AG04450 (cell line): ENCODE data around the gene MUC22. TPM values are rescaled to one million over a fixed set of nuclear protein-coding genes. Genes with fewer than 3 reads are reported as not detected.

ENCODE experiments used
- CTCF ChIA-PET: fragments of 300-600, 350-600 bp; formaldehyde crosslinking; extraction: SDS; loops from one replicate; lab custom pipeline; 2022; ENCODE audit warnings: antibody characterized with exemption, inconsistent platforms; lab: Charles Lee
- POLR2A ChIA-PET: fragments of 350-600 bp; formaldehyde crosslinking; extraction: SDS; loops from one replicate; lab custom pipeline; 2021; ENCODE audit warnings: antibody characterized with exemption, inconsistent platforms; lab: Yijun Ruan, JAX
- DNase-seq: peaks from one replicate; pipeline ENCODE4 v3.0.0-alpha.2; 2011; ENCODE audit warnings: low read depth, low spot score
- H3K27ac ChIP-seq: one replicate; pipeline ENCODE4 v1.5.1; 2012; ENCODE audit warnings: low read depth, low read length, control low read depth
- H3K27me3 ChIP-seq: one replicate; pipeline ENCODE4 v1.6.0; 2012; ENCODE audit warnings: low read length; ENCODE audit not compliant: control insufficient read depth, insufficient read depth
- H3K4me3 ChIP-seq: 2 replicates; pipeline ENCODE4 v1.5.1; 2011; ENCODE audit warnings: mild to moderate bottlenecking, low read depth, low read length, control low read depth
- H3K9me3 ChIP-seq: 2 replicates; pipeline ENCODE4 v1.5.1; 2012; ENCODE audit warnings: low read length; ENCODE audit not compliant: control insufficient read depth, insufficient read depth
- polyA plus RNA-seq: library from polyadenylated mRNA; depleted of rRNA; stranded (reverse); fragments of >200 nt; gene quantifications from 2 replicates; pipeline ENCODE4 v1.2.3, GENCODE V29; 2011
- TF ChIP-seq, protein P1 (sequence below): IDR thresholded peaks from 2 replicates; pipeline ENCODE4 v1.5.1; 2011; ENCODE audit warnings: low read depth, low read length, control low read depth, inconsistent platforms

MUC22 gene
- polyA plus RNA-seq, 1 experiment, result not detected

DNA sequence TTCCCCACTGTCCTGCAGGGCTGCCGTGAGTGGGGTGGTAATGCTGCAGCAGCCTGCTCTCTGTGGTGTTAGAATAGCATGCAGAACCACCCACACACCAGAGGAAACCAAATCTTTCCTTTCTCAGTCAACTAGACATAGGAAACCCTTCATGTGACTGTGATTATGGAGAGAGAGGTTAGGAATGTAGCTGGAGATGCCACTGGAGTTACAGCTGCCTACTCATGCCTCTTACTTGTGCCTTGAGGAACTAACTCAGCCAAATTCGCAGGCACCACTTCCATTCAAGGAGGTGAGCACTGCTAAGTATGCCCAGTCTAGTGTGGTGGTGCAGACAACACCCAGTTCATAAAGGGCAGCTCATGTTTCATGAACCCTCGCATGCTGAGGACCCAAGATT is 27.4 kb downstream of the MUC22 start:
- no peak overlapping the region for H3K27ac ChIP-seq
- ChIA-PET POLR2A (no interaction called here), CTCF (no interaction called here)
- TF ChIP-seq, protein P1, sequence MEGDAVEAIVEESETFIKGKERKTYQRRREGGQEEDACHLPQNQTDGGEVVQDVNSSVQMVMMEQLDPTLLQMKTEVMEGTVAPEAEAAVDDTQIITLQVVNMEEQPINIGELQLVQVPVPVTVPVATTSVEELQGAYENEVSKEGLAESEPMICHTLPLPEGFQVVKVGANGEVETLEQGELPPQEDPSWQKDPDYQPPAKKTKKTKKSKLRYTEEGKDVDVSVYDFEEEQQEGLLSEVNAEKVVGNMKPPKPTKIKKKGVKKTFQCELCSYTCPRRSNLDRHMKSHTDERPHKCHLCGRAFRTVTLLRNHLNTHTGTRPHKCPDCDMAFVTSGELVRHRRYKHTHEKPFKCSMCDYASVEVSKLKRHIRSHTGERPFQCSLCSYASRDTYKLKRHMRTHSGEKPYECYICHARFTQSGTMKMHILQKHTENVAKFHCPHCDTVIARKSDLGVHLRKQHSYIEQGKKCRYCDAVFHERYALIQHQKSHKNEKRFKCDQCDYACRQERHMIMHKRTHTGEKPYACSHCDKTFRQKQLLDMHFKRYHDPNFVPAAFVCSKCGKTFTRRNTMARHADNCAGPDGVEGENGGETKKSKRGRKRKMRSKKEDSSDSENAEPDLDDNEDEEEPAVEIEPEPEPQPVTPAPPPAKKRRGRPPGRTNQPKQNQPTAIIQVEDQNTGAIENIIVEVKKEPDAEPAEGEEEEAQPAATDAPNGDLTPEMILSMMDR, result no peak
- no peak overlapping the region for H3K4me3 ChIP-seq
- DNase-seq, result peak; percentile 27
- peaks cover 3% of the 10 kb centered on the region for H3K27me3 ChIP-seq
- H3K9me3 ChIP-seq, result no peaks in the 10 kb centered on the region

DNA sequence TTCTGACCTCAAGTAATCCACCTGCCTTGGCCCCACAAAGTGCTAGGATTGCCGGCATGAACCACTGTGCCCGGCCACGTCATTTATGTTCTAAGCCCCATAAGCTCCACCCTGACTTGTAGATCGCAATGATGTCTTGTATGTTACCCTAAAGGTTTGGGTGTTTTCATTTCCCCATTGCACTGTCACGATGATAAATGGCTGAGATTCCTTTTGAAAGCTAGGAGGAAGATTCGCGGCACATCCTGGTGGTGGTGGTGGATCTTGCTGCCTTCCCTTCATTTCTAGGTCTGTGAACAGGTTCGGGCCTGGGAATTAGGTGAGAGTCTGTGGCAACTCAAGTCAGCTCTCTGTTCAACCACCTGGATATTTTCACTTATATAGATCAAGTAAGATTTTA is 28.3 kb downstream of the MUC22 start:
- POLR2A ChIA-PET, result no interaction called here
- DNase-seq, result no peak
- CTCF ChIA-PET, result interaction anchor here (0.7 to 1.1 kb wide), 3 partner anchors 96 to 359 kb away, joined by 3 read pairs; no protein-coding TSS in a partner anchor
- Histone ChIP-seq H3K27ac (no peak overlapping the region), H3K27me3 (peaks cover 2% of the 10 kb centered on the region), H3K9me3 (no peaks in the 10 kb centered on the region), H3K4me3 (no peak overlapping the region)
- TF ChIP-seq, protein P1, result no peak

DNA sequence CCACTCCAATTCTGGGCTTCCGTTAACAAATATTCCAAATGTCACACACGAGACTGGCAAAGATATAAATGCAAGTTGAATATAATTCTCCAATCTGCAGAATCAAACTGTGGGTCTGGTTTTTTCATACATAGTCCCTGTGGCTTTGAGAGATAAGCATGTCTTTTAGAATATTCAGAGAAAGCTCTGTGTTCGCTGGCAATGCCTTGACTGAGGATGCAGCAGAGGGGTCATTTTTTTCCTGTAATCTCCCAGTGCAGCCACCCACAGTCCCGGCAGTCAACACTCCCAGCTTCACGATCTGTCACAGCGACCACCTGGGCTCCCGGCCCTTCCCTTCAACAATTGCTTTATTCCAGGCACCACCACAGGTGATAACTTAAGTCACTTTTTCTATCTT is 30.5 kb downstream of the MUC22 start:
- TF ChIP-seq, protein P1, result no peak
- H3K27me3 ChIP-seq, result peaks cover 4% of the 10 kb centered on the region
- no peak for DNase-seq
- no peak overlapping the region for H3K27ac ChIP-seq
- ChIA-PET POLR2A (no interaction called here), CTCF (interaction anchor here (0.7 kb wide), 1 partner anchor 24 kb away, joined by 4 read pairs; no protein-coding TSS in a partner anchor)
- H3K9me3 ChIP-seq, result no peaks in the 10 kb centered on the region
- H3K4me3 ChIP-seq, result no peak overlapping the region

DNA sequence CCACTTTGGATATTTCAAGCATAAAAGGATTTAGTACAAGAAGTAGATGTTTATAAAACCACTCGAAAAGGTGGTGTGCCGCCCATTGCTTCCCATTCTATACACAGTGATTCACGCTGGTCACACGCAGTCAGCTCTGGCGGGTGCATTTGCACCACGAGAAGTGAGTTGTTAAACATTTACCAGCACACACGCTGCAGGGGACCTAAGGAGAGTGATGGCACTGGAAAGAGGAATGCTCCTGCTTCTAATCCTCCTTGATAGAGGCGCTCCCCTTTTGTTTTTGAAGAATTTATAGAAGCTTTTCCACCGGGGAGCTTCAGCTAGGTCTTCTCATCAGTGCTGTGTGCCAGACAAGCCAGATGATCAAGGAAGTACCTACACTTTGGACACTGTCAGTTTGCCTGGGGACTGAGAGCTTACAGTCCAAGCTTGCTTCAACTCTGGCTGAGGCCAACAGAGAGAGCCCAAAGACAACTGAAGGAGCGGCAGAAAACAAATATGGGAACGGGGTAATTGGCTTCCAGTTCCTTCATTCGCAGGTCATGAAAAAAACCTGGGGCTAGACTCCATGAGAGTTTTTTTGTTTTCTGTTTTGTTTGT is 31.2 kb downstream of the MUC22 start:
- CTCF ChIA-PET, result interaction anchor here (0.6 to 1.9 kb wide), 4 partner anchors 10 to 99 kb away, joined by 3 to 12 read pairs (median 6); no protein-coding TSS in a partner anchor
- POLR2A ChIA-PET, result no interaction called here

DNA sequence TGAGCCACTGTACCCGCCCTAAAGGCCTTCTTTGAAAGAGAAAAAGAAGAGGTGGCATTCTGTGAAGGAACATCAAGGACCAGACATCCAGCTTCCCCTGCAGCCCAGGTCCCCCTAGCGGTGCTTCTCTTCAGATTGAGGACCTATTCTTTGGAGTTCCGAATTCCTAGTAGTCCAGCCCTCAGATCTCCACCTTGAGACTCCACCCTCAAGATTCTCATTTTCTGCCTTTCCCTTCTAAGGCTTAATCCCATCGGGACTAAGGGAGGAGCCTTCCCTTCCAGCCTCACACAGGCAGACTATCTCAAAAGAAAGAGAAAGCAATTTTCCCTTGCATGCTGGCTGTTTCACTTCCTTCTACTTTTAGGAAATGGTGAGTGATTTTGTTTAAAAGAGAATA is 32.5 kb downstream of the MUC22 start:
- H3K4me3 ChIP-seq, result no peak overlapping the region
- H3K27me3 ChIP-seq, result peaks cover 10% of the 10 kb centered on the region
- no peak for DNase-seq
- POLR2A ChIA-PET, result no interaction called here
- TF ChIP-seq, protein P1, result peak; percentile 78
- H3K27ac ChIP-seq, result no peak overlapping the region
- CTCF ChIA-PET, result interaction anchor here (0.5 to 2.1 kb wide), 11 partner anchors 9 to 127 kb away, joined by 3 to 12 read pairs (median 4); no protein-coding TSS in a partner anchor
- H3K9me3 ChIP-seq, result no peaks in the 10 kb centered on the region

More for the DNA sequence above, 31.2 kb downstream of the MUC22 start:
- TF ChIP-seq, protein P1, result no peak
- H3K27ac ChIP-seq, result no peak overlapping the region
- no peak for DNase-seq
- H3K9me3 ChIP-seq, result no peaks in the 10 kb centered on the region
- peaks cover 6% of the 10 kb centered on the region for H3K27me3 ChIP-seq
- no peak overlapping the region for H3K4me3 ChIP-seq
